CD8-positive, alpha-beta memory T cell (primary cell): Measurements from ENCODE around the gene SCGB2A2. TPM values are rescaled to one million over a fixed set of nuclear protein-coding genes. Genes with fewer than 3 reads are reported as not detected.

Experiments used
- CTCF ChIA-PET: fragments of 350-600 bp; sonication (Branson Sonifier 250); formaldehyde crosslinking; loops from one replicate; lab custom pipeline; 2021; ENCODE audit warnings: antibody characterized with exemption; lab: Charles Lee
- POLR2A ChIA-PET: fragments of 350-600 bp; sonication (Branson Sonifier 250); formaldehyde crosslinking; loops from one replicate; lab custom pipeline; 2021; ENCODE audit warnings: antibody characterized with exemption; lab: Charles Lee
- DNase-seq, 5 donors: peaks; one replicate each; pipeline versions ENCODE4 v3.0.0 to v3.0.0-alpha.2; 2020 to 2022; ENCODE audit warnings: mixed read lengths in 1 of 5
- H3K27ac ChIP-seq: one replicate; pipeline ENCODE4 v1.7.0; 2013; ENCODE audit warnings: low read depth, mild to moderate bottlenecking, low read length, moderate library complexity
- H3K27me3 ChIP-seq: 2 replicates; pipeline ENCODE4 v1.7.0; 2013; ENCODE audit warnings: low read length, mild to moderate bottlenecking; ENCODE audit not compliant: insufficient read depth, poor library complexity, severe bottlenecking
- H3K36me3 ChIP-seq: 2 replicates; pipeline ENCODE4 v1.7.0; 2013; ENCODE audit warnings: mild to moderate bottlenecking, low read length, moderate library complexity; ENCODE audit not compliant: insufficient read depth
- H3K4me1 ChIP-seq: 2 replicates; pipeline ENCODE4 v1.7.0; 2013; ENCODE audit warnings: mild to moderate bottlenecking, low read length, moderate library complexity; ENCODE audit not compliant: insufficient read depth
- H3K4me3 ChIP-seq: 2 replicates; pipeline ENCODE4 v1.7.0; 2013; ENCODE audit warnings: mild to moderate bottlenecking, low read length
- H3K9me3 ChIP-seq: 2 replicates; pipeline ENCODE4 v1.7.0; 2013; ENCODE audit warnings: mild to moderate bottlenecking, low read length
- H3K27ac Mint-ChIP-seq, 8 donors: one replicate each; pipeline ENCODE4 v1.8.0; 2020 to 2021; ENCODE audit warnings: mixed read lengths in 8 of 8, mild to moderate bottlenecking in 6 of 8, inconsistent platforms in 3 of 8, moderate library complexity in 3 of 8
- H3K27me3 Mint-ChIP-seq, 2 donors: one replicate each; pipeline ENCODE4 v1.8.0; 2020 to 2021; ENCODE audit warnings: mixed read lengths in 2 of 2, mild to moderate bottlenecking in 1 of 2, moderate library complexity in 1 of 2
- H3K36me3 Mint-ChIP-seq, 3 donors: one replicate each; pipeline ENCODE4 v1.8.0; 2020 to 2021; ENCODE audit warnings: mixed read lengths in 3 of 3, inconsistent platforms in 1 of 3, mild to moderate bottlenecking in 1 of 3
- H3K4me1 Mint-ChIP-seq, 3 donors: one replicate each; pipeline ENCODE4 v1.8.0; 2020 to 2021; ENCODE audit warnings: mixed read lengths in 3 of 3, inconsistent platforms in 1 of 3, mild to moderate bottlenecking in 1 of 3
- H3K4me3 Mint-ChIP-seq, 7 donors: one replicate each; pipeline ENCODE4 v1.8.0; 2020 to 2021; ENCODE audit warnings: mixed read lengths in 7 of 7, mild to moderate bottlenecking in 6 of 7, moderate library complexity in 4 of 7, inconsistent platforms in 2 of 7
- H3K9me3 Mint-ChIP-seq, 5 donors: one replicate each; pipeline ENCODE4 v1.8.0; 2020 to 2022; ENCODE audit warnings: mixed read lengths in 5 of 5, mild to moderate bottlenecking in 3 of 5, moderate library complexity in 2 of 5, inconsistent platforms in 1 of 5
- polyA plus RNA-seq: library from polyadenylated mRNA; unstranded; fragments of 300-500 nt; fragmentation: Illumina TruSeq; gene quantifications from one replicate; pipeline ENCODE4 v1.2.3, GENCODE V29; 2021
- total RNA-seq, 2 experiments: library from RNA; stranded (reverse); gene quantifications; one replicate each; pipeline ENCODE4 v1.2.3, GENCODE V29; 2021

Gene SCGB2A2
- total and polyA plus RNA-seq, 3 experiments from 2014 or later: not detected

- DNase-seq: no peak
- H3K4me1 Mint-ChIP-seq: no peaks in the 10 kb centered on the region
- no peaks in the 10 kb centered on the region for H3K36me3 ChIP-seq
- no peak within 1 kb of the TSS for H3K4me3 Mint-ChIP-seq
- no peaks in the 10 kb centered on the region for H3K4me1 ChIP-seq
- H3K27ac ChIP-seq: no peak within 1 kb of the TSS
- peaks cover 27 to 67% of the 10 kb centered on the region in 2 donors for H3K27me3 Mint-ChIP-seq
- CTCF ChIA-PET: no interaction called here
- H3K9me3 ChIP-seq: no peaks in the 10 kb centered on the region
- peaks cover 6% of the 10 kb centered on the region for H3K27me3 ChIP-seq
- no peak within 1 kb of the TSS for H3K27ac Mint-ChIP-seq
- H3K4me3 ChIP-seq: no peak within 1 kb of the TSS
- H3K36me3 Mint-ChIP-seq: no peaks in the 10 kb centered on the region
- peaks cover 0 to 2% (median 0%) of the 10 kb centered on the region in 5 donors for H3K9me3 Mint-ChIP-seq
- POLR2A ChIA-PET: no interaction called here
These were observed 27.9 kb upstream of the SCGB2A2 start, which contains the start of gene SCGB1D2 for GRCh38 chr11:62242021-62242420. Gene SCGB1D2, plus strand, starts transcription at chr11:62242239. Its CDS starts 69 bp downstream, at chr11:62242308.

- Mint-ChIP-seq H3K27me3 (peaks cover 34 to 72% of the 10 kb centered on the region in 2 donors), H3K4me3 (no peak overlapping the region), H3K9me3 (peaks cover 10 to 15% (median 12%) of the 10 kb centered on the region in 5 donors), H3K4me1 (no peaks in the 10 kb centered on the region), H3K36me3 (peaks cover 0 to 11% (median 2%) of the 10 kb centered on the region in 3 donors), H3K27ac (no peak overlapping the region)
- ChIA-PET CTCF (no interaction called here), POLR2A (no interaction called here)
- Histone ChIP-seq H3K9me3 (no peaks in the 10 kb centered on the region), H3K4me3 (no peak overlapping the region), H3K36me3 (no peaks in the 10 kb centered on the region), H3K27me3 (peaks cover 6% of the 10 kb centered on the region), H3K4me1 (no peaks in the 10 kb centered on the region), H3K27ac (no peak overlapping the region)
- no peak for DNase-seq
These were observed 24.6 kb upstream of the SCGB2A2 start for GRCh38 chr11:62245271-62245753.

- Mint-ChIP-seq H3K9me3 (peaks cover 31 to 60% (median 53%) of the 10 kb centered on the region in 5 donors), H3K36me3 (peaks cover 2 to 16% (median 2%) of the 10 kb centered on the region in 3 donors), H3K27me3 (peaks cover 34 to 46% of the 10 kb centered on the region in 2 donors), H3K4me3 (no peak overlapping the region), H3K4me1 (no peaks in the 10 kb centered on the region), H3K27ac (no peak overlapping the region)
- H3K4me1 ChIP-seq: no peaks in the 10 kb centered on the region
- ChIA-PET POLR2A (no interaction called here), CTCF (no interaction called here)
- H3K27me3 ChIP-seq: peaks cover under 1% of the 10 kb centered on the region
- H3K27ac ChIP-seq: no peak overlapping the region
- H3K9me3 ChIP-seq: peaks cover 6% of the 10 kb centered on the region
- H3K36me3 ChIP-seq: no peaks in the 10 kb centered on the region
- H3K4me3 ChIP-seq: no peak overlapping the region
- DNase-seq: no peak
These were observed 18.3 kb upstream of the SCGB2A2 start for GRCh38 chr11:62251698-62252097.

GRCh38 chr11:62253999-62254542 is 15.9 kb upstream of the SCGB2A2 start:
- no peak overlapping the region for H3K27ac Mint-ChIP-seq

DNA sequence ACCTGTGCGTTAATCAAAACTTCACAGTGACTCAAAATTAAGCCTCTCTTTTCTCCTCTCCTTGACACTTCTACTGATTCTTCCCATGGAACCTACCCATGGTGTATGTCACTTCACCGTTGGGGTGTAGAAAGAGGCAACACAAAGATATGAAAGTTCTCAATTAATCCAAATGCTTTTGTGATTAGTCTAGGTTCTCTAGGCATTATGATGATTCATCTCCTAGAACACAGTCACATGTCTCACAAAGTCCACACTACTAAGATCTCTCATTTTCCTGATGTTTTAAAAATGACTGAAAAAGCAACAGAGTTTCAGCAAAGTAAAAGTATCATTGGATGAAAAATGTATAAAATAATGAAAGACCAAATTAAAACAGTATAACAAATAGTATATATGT is 13.7 kb upstream of the SCGB2A2 start:
- Histone ChIP-seq H3K9me3 (peaks cover 1% of the 10 kb centered on the region), H3K27ac (no peak overlapping the region), H3K4me1 (no peaks in the 10 kb centered on the region), H3K4me3 (no peak overlapping the region), H3K36me3 (no peaks in the 10 kb centered on the region), H3K27me3 (no peaks in the 10 kb centered on the region)
- ChIA-PET POLR2A (no interaction called here), CTCF (no interaction called here)
- H3K36me3 Mint-ChIP-seq: peaks cover 0 to 4% (median 2%) of the 10 kb centered on the region in 3 donors
- peaks cover 16 to 32% of the 10 kb centered on the region in 2 donors for H3K27me3 Mint-ChIP-seq
- no peak overlapping the region for H3K4me3 Mint-ChIP-seq
- no peak for DNase-seq
- no peaks in the 10 kb centered on the region for H3K4me1 Mint-ChIP-seq
- peaks cover 13 to 36% (median 32%) of the 10 kb centered on the region in 5 donors for H3K9me3 Mint-ChIP-seq
- H3K27ac Mint-ChIP-seq: no peak overlapping the region

More at GRCh38 chr11:62253999-62254542, 15.9 kb upstream of the SCGB2A2 start:
- POLR2A ChIA-PET: no interaction called here
- H3K4me1 ChIP-seq: no peaks in the 10 kb centered on the region
- no peak overlapping the region for H3K4me3 ChIP-seq
- H3K4me1 Mint-ChIP-seq: no peaks in the 10 kb centered on the region
- no peak overlapping the region for H3K27ac ChIP-seq
- H3K27me3 ChIP-seq: no peaks in the 10 kb centered on the region
- H3K9me3 Mint-ChIP-seq: peaks cover 31 to 58% (median 51%) of the 10 kb centered on the region in 5 donors
- CTCF ChIA-PET: no interaction called here
- H3K27me3 Mint-ChIP-seq: peaks cover 19 to 42% of the 10 kb centered on the region in 2 donors
- no peak for DNase-seq
- H3K9me3 ChIP-seq: peaks cover 6% of the 10 kb centered on the region
- H3K36me3 ChIP-seq: no peaks in the 10 kb centered on the region
- H3K4me3 Mint-ChIP-seq: no peak overlapping the region
- H3K36me3 Mint-ChIP-seq: peaks cover 2 to 16% (median 2%) of the 10 kb centered on the region in 3 donors

GRCh38 chr11:62260261-62260953 is 9.6 kb upstream of the SCGB2A2 start:
- Mint-ChIP-seq H3K9me3 (peaks cover 0 to 2% (median 0%) of the 10 kb centered on the region in 5 donors), H3K27ac (no peak overlapping the region), H3K4me3 (no peak overlapping the region), H3K4me1 (no peaks in the 10 kb centered on the region), H3K27me3 (peaks cover 14 to 48% of the 10 kb centered on the region in 2 donors), H3K36me3 (no peaks in the 10 kb centered on the region)
- Histone ChIP-seq H3K27ac (no peak overlapping the region), H3K27me3 (no peaks in the 10 kb centered on the region), H3K9me3 (no peaks in the 10 kb centered on the region), H3K36me3 (no peaks in the 10 kb centered on the region), H3K4me3 (no peak overlapping the region), H3K4me1 (no peaks in the 10 kb centered on the region)
- no peak for DNase-seq
- ChIA-PET CTCF (interaction anchor here (0.6 kb wide), 1 partner anchor 743 kb away, joined by 3 read pairs; no protein-coding TSS in a partner anchor), POLR2A (no interaction called here)

DNA sequence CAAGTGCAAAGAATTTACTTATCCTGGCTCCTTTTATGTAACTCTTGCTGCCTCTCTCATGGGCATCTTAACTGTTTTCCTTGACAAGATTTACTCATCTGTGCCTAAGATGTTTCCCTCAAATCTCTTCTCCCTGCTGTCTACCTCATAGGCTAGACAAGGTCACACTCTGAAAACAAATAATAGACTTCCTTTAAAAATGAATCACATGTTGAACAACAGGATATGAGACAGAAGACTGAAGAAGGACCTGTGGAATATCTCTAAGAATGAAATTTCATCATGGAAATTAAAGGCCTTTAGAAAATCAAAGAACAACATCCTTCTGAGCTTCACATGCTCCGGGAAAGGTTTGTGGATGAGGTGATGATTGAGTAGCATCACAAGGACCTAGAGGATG is 6.0 kb upstream of the SCGB2A2 start:
- no peaks in the 10 kb centered on the region for H3K27me3 ChIP-seq
- Mint-ChIP-seq H3K4me3 (no peak overlapping the region), H3K27me3 (peaks cover 16 to 42% of the 10 kb centered on the region in 2 donors), H3K27ac (no peak overlapping the region), H3K36me3 (no peaks in the 10 kb centered on the region), H3K4me1 (no peaks in the 10 kb centered on the region), H3K9me3 (no peaks in the 10 kb centered on the region)
- H3K36me3 ChIP-seq: no peaks in the 10 kb centered on the region
- H3K27ac ChIP-seq: no peak overlapping the region
- no peak overlapping the region for H3K4me3 ChIP-seq
- no peaks in the 10 kb centered on the region for H3K9me3 ChIP-seq
- ChIA-PET POLR2A (no interaction called here), CTCF (no interaction called here)
- no peaks in the 10 kb centered on the region for H3K4me1 ChIP-seq
- no peak for DNase-seq

DNA sequence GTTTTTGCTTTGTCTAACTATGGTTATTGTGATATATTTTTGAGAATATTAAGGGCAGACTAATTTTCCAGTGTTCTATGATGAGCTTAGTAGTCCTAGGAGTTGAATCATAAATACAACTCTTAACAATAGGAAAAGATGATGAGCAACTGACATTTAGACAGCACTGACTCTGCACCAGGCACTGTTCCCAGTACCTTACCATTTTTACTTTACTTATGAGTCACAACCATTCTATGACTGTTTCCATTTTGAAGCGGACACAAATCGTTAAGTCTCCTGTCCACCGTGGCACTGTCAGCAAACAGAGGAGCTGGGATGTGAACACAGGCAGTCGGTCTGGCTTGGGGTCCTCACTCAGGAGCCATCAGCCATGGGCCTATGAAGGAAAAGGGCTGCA is 3.4 kb upstream of the SCGB2A2 start:
- no peak overlapping the region for H3K4me3 Mint-ChIP-seq

More for the DNA sequence above, 3.4 kb upstream of the SCGB2A2 start:
- Mint-ChIP-seq H3K27ac (peak overlapping the region in 1 of 8 donors; percentile 56), H3K36me3 (no peaks in the 10 kb centered on the region), H3K27me3 (peaks cover 12 to 37% of the 10 kb centered on the region in 2 donors), H3K4me1 (no peaks in the 10 kb centered on the region), H3K9me3 (no peaks in the 10 kb centered on the region)
- DNase-seq: no peak
- Histone ChIP-seq H3K4me3 (no peak overlapping the region), H3K9me3 (no peaks in the 10 kb centered on the region), H3K27me3 (no peaks in the 10 kb centered on the region), H3K27ac (no peak overlapping the region), H3K4me1 (no peaks in the 10 kb centered on the region), H3K36me3 (no peaks in the 10 kb centered on the region)
- POLR2A ChIA-PET: no interaction called here
- CTCF ChIA-PET: no interaction called here
